ENCODE results near the gene DIP2C.
"Not testable (repeated sequence)": the region's sequence is repeated elsewhere in the genome, so short reads cannot be mapped to it uniquely, and the experiment has no call there.

DIP2C gene

DNA sequence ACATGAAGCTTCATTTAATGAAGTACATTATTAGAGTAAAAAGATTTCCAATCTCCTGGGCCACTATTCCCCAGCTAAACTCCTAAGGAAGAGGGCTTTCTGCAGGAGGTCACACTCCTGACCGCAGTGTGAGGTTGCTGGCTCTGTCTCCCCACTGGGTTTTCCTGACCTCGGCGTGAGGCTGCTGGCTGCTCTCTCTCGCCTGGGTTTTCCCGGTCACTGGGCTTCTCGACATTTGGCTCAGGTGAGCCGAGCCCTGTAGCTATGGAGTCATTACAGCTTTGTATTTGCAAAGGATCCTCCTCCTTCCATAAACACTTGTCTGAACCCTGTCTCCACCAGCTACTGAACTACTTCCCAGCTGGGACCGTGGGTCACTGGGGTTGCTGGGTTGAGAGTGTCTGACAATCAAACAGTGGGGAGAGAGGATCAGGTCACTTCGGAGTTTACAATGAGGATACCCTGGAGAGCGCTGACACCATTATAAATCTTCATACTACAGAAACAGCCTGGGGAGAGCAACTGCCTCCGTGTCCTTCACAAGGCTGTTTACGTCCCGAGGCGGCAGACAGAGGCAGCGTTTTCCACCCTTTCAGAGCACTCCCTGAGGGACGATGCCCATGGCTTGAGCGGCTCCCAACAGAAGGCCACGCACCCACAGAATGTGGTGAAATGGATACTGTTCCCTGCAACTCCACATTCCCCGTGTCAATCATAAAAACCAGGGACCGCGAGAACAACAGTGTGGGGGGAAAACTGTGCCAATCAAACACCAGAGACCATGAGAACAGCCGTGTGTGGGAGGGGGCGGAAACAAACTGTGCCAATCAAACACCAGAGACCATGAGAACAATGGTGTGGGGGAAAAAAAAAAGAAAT, 328.0 kb downstream of the DIP2C start:
- DNase-seq: no peak

DNA sequence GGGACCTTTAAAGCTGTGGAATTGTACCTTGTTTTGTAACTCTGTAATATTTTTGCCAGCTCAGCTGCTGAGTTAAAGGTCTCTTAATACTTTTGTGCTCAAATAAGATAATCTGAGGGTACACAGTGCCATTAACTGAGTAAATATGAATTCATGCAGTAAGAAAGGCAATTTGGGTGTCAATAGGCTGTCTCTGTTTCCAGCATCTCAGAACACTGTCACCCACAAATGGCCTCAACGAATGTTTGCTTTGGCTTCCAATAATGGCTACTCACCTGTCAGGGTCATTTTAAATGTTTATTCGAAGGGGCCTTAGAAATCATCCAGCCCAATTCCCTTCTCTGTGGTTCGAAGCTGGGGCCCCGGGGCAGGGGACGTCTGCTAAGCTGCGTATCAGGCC, 328.8 kb downstream of the DIP2C start:
- DNase-seq: no peak

DNA sequence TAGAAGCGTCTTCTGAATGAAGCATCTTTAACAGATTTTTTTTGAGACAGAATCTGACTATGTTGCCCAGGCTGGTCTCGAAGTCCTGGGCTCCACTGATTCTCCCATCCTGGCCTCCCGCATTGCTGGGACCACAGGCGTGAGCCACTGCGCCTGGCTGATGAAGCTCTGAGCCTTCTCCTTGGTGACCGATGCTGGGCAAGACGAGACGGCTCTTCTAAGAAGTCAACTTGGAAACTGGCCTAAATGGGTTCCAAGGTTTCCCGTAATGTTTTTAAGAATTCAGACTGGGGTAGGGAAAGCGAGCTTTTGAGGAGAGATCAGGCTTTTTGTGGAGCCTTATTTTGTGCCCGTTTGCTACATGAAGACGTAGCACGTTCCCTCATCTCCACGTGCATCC, 329.7 kb downstream of the DIP2C start:
- no peak for DNase-seq

DNA sequence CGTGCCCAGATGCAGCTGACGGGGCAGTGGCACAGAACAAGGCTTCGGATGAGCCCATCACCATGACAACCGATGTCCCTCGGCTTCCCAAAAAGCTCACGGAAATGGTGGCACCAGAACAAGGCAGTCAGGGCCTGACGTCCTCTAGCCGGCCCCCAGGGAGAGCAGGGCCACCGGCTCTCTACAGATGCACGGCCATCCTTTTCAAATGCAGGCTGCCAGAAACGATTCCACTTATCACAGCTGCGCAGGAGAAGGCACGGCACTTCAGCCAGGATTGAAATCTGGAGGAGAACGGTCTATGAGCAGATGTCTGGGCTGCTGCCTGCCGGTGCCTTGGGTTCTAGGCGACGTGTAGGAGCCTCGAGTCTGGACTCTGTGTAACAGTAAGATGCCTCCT, 330.4 kb downstream of the DIP2C start:
- no peak for DNase-seq

DNA sequence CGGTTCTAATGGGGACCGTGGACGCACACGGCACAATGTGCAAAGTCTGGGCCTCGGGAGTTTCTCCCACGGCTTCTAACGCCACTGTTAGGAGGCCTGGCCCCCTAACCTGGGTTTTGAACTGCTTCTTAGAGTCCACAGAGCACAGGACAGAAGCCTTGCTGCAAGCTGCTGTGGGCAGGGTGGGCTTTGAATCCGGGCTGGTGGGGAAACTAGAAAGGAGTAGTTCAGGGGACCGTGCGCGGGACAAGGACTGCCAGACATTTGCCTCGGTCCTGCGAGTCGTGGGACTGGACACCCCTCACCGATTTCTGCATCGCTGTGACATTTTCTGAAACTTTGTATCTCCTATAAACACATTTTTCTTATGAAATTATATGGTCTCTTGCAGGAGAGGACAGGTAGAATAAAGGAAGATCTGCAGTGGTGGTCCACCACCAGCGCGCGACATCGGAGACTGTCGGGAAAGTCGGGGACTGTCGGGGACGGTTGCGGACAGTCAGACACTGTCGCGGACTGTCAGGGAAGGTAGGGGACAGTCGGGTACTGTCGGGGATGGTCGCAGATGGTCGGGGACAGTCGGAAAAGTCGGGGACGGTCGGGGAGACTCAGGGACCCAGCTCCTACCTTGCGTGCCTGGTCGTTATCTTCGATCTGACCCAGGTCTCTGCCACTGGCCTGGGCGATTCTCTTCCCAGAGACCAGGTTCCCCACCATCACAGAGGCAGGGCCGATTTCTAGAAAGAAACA, 332.1 kb downstream of the DIP2C start:
- no peak for DNase-seq

DNA sequence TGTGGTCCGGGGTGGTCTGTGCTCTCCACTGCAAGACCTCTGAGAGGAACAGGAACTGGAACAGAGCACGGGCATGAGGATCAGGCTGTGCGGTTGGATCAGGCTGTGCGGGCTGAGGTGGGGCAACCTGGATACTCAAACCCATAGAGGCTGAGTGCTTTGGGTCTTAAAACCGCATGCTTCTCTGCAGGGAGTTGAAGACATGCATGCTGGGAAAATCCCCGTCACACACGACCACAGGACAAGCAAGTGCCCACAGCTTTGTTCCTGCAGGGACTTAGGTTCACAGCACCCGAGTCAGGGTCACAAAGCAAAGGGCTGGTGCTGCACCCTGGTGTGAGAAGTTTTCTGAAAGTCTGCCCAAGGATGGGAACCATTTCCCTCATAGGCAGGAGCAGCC, 333.0 kb downstream of the DIP2C start:
- no peak for DNase-seq

DNA sequence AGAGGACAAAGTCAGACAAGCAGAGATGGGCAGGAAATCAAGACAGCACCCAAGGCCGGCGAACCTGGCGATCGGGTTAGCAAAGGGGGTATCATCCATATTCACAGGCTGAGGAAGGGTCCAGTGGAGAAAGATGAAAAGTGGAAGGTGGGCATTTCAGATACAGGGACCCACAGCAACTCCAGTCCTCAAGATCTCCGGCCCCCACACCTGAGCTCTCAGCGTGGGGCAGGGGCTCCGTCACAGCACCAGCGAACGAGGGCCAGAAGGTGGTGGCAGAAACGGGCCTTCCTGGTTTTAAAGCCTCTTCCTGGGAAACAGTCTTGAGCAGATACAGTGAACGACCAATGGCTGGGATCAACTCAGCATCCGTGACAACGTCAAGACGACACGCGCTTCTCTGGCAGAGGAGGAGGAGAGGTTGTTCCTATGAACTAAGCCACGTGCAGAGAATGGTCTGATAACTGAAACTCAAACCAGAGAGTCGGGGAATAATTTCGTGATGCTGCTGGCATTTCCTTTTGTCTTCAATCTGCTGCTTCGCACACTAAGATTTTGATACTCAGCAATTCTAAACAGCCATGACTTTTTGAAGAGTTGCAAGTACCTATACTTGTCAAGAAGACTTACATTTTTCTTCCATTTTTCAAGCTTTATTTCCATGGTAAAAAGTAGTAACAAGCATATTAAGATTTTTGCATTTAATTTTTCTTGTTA, 334.4 kb downstream of the DIP2C start:
- DNase-seq: no peak

DNA sequence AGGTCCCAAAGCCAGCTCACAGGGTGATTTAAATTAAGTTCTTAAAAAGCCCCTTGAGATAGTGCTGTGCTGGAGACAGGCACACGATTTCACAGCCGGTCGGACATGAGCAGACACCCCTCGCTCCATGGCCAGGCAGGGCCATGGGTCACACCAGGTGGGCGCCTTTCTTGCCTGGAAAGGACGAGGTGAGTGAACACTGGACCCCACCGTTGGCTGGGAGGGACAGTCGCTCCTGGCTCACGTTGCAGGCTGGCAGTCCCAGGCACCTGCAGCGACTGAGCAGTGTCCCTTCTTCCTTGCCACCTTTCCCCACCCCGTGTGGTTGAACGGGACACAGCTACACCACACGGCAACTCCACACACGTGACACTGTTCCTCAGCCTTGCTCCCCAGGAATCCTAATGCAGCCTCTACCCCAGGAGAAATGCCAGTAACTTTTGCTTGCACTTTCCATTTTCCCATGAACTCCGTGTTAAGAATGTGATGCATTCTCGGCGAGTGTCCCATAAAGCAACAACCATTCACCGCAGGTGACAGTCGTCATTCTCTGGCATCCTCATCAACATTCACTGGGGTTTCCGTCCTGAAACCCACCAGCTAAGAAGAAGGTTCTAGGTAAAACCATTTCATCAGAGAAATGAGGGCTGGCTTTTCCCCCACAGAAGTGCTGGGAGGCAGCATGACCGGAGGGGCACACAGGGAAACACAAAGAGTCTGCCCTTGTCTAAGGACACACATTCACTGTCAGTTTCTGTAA, 336.8 kb downstream of the DIP2C start:
- DNase-seq: no peak

DNA sequence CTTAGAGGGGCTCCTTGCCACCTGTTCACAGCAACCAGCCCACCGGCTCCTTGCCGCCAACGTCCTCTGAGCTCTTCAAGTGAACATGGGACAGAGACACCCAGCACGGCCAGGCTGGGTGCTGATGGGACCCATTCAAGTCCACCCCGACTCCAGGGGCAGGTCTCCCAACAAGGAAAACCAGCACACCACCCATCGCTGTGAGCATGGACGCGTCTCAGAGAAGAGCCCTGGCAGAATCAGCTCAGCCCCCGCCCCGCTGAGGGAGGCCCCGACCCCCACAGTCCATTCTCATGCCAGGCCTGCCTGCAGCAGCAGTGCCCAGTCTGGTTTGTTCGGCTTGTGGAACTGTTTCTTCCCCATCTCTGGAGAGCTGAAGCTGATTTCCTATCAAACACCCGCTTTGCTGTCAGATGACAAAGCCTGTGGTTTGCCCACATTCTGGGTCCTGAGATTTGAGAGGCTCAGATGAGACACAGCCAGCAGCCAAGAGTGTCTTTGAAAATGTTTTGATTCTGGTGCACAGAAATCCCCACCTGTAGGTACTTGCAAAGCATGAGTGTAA, 337.6 kb downstream of the DIP2C start:
- no peak for DNase-seq

DNA sequence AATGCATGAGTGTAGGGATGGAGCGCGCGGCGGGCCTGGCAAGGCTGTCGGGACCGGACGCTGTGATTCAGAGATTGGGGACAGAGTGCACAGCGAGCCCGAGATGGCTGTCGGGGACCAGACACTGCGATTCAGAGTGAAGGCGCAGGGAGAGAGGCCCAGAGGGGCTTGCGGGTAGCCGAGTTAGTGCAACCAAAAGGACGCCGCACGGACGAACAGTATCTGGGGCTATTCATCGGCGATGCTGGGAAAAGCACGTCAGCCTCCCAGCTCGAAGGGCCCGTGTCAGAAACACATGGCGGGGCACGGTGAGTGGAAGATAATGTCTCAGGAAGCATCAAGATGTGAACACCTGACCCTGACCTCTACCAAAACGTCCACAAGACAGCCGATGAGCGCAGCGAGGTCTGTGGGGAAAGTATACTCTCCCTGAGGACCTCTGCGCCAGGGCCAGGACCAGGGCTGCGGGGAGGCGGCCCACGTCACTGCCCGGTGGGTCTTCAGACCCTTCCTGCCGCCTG, 338.4 kb downstream of the DIP2C start:
- no peak for DNase-seq

DNA sequence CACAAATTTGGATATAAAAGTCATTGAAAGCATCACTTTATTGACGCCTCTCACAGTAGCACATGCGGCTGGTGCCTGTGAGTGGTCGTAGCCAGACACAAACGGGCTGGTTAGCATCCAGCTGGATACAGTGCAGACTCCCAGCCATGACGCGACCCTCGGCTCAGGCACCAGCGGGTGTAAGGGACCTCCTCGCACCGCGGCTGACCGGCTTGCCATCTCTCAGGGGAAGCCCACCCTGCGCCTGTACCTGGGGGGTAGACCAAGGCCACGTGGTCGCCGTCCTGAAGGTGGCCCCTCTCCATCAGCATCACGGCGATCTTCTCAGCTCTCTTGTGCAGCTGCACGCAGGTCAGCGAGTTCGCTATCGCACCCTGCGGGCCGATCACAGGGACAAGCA, 340.4 kb downstream of the DIP2C start:
- DNase-seq: no peak

DNA sequence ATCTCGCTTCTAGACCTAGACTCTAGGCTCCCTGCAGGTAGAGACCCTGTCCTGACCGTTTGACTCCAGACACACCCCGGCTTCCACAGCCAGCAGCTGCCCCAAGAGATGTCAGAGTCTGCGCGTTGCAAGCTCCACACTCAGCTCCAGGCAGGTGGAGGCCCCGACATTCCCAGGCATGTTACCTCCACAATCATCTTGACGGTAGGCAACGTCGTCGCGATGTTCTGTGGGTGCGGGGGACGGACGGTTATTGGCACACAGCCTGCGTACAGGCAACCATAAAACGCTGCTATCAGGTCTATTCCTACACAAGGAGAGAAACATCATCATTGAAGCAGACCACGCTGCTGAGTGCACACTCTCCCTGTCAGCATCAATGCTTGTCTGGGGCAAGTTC, 341.0 kb downstream of the DIP2C start:
- DNase-seq: no peak

DNA sequence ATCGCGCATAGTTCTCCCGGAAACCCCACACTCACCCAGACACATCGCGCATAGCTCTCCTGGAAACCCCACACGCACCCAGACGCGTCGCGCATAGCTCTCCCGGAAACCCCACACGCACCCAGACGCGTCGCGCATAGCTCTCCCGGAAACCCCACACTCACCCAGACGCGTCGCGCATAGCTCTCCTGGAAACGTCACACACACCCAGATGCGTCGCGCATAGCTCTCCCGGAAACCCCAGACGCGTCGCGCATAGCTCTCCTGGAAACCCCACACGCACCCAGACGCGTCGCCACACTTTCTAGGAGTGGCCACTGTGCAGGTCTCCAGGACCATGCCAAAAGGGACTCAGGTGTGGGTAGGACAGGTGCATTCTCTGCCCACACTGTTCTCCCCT, 341.7 kb downstream of the DIP2C start:
- not testable (repeated sequence) for DNase-seq

DNA sequence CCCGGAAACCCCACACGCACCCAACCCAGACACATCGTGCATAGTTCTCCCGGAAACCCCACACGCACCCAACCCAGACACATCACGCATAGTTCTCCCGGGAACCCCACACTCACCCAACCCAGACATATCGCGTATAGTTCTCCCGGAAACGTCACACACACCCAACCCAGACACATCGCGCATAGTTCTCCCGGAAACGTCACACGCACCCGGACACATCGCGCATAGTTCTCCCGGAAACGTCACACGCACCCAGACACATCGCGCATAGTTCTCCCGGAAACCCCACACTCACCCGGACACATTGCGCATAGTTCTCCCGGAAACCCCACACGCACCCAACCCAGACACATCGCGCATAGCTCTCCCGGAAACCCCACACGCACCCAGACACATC, 342.3 kb downstream of the DIP2C start:
- DNase-seq: not testable (repeated sequence)

DNA sequence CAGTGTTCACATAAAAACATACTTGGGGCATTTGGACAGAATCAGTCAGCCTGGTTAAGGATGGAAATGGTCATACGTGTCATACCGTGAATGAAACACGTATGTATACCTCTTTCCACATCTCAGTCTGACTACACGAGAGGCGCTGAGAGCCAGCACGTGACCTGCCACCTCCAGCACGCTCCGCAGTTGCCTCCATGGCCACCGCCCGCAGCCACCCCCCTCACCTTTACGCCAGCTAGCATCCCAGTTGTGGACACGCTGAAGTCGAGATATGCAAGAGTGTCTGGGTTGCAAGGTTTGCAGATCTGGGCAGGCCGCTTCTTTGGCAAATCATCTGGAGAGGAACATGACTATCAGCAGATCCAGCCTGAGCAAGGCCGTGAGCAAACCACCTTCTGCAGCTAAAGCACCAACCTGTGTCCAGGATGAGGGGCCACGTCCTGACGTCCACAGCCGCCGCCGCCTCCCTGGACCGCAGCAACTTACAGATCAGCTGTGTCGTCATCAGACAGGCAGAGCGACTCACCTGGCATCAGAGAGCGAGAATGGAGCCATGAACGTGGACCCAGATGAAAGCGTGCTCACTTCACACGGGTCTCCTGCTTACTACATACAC, 344.8 kb downstream of the DIP2C start:
- no peak for DNase-seq

DNA sequence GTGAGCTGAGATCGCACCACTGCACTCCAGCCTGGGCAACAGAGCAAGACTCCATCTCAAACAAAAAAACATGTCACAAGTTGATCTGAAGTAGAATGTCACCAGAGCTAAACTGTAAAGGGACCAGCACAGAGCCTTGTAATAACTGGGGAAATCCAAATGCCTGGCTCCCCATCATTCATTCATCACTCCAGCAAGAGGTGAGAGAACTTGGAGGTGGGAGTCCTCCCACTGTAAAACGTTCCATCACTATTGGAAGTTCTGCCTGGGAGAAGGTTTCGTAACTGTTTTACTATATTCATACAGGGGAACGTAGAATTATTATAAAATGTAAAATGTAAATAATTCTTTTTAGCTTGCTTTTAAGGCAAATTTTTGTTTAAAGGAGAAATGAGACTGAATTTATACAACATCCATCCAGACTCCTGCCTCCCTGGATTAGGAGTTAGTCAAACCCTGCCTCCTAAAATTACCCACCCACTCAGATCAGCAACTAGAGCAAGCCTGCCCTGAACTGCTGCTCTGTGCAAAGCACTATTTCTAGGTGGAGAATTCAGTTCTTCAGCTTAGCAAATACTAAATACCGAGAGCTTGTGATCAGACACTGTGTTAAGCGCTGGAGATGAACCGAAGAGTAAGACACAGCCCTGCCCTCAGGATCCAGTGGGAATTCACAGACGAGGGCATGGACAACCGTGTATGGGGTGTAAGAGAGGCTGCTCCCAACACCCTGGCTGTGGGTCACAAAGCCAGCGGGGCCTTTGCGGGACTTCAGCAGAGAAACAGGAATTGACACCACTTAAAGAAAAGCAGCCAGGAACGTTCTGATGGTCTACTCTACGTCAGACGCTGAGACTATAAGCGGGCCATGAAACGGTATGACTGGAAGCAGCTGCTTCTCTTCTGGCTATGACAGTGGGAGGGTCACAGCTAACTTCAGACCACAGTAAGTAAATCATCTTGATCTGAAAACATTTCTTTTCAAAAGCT, 345.9 kb downstream of the DIP2C start:
- DNase-seq: no peak

DNA sequence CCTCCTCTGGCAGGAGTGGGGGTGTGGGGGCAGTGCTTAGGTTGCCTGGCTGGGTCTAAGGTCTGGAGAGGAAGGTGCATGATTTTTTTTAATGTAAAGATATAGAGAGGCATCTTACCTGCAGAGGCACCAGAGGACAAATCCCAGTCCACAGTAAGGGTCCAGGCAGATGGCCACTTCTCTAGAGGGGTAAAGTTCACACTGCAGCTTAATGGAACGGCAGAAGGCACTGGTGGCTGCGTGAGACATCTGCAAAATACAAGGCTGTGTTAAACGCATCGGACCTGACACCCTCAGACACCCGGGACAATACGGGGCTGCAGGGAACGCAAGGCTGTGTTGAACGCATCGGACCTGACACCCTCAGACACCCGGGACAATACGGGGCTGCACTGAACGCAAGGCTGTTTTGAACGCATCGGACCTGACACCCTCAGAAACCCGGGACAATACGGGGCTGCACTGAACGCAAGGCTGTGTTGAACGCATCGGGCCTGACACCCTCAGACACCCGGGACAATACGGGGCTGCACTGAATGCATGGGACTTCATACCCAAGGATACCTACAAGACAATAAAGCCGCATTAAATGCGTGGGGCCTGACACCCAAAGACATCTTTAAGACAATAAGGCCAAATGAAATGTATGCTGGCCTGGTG, 348.3 kb downstream of the DIP2C start:
- DNase-seq: no peak

DNA sequence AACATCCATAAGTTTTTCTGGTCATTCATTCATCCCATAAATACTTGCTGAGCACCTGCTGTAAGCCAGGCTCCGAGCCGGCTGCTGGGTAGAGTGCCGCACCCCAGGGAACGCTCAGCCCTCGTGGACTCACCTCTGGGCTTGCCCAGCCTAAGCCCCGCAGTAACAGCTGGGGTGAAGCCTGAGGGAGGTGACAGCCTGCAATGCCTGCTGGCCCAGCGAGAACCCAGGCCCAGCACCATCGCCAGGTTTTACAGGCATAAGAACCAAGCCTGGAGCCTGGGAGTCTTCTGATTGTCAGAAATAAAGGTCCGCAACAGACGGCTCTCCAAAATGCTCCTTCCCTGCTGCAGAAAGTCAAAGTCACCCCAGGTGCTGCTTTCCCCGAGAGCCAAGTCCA, 348.8 kb downstream of the DIP2C start:
- no peak for DNase-seq

DNA sequence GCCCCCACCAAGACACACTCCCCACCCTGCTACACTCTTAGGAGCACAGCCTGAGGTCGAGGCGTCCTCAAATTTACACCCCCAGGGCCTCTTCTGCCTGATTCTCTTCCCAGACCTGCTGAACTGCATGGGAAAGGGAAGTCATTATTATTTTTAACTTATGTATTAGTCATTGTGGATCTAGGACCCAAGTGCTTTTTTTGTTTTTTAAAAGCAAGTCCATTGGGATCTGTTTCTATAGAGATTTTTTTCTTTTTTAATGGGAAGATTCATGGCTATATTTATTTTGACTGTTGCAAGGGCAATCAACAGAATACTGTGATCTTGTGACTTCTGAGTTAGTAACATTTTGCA, 350.5 kb downstream of the DIP2C start:
- no peak for DNase-seq

Data from SW 1271 (cell line).